ENCODE data around the gene RHBDL1. TPM values are rescaled to one million over a fixed set of nuclear protein-coding genes. Genes with fewer than 3 reads are reported as not detected.

The RHBDL1 gene
- total RNA-seq, 1 experiment from 2014 or later = 3.6 TPM

- Histone ChIP-seq H3K27ac (ENCODE audit: low read length) (peak overlapping the region; percentile 80), H3K4me3 (ENCODE audit: low read length) (peak overlapping the region; percentile 96), H3K79me2 (ENCODE audit: low read length) (peaks cover 53% of the 10 kb centered on the region), H3K9ac (ENCODE audit: low read length) (peak overlapping the region; percentile 97), H3K27me3 (ENCODE audit: low read length) (no peaks in the 10 kb centered on the region), H3K4me2 (ENCODE audit: low read depth, low read length, poor library complexity, severe bottlenecking) (peak overlapping the region; percentile 84), H3K4me1 (ENCODE audit: low read length) (peaks cover 70% of the 10 kb centered on the region), H3K9me2 (replicated peaks; ENCODE audit: insufficient read depth, low read length) (no peaks in the 10 kb centered on the region), H3K36me3 (ENCODE audit: insufficient read depth, low read length) (peaks cover 3% of the 10 kb centered on the region; the same call in 1 of the 2 replicates), H4K20me1 (ENCODE audit: insufficient read depth, low read depth, low read length) (peaks cover 22% of the 10 kb centered on the region; the same call in 1 of the 2 replicates), H2AFZ (ENCODE audit: low read length) (no peak overlapping the region), H3K9me3 (ENCODE audit: low read length) (no peaks in the 10 kb centered on the region)
- peak; percentile 86 for DNase-seq
Observed at GRCh38 chr16:648071-648780, 27.2 kb upstream of the RHBDL1 start.

GRCh38 chr16:648781-649589, 26.5 kb upstream of the RHBDL1 start, which contains the start of gene WDR90:
TSS of gene WDR90 (plus strand) at chr16:649365. CDS start at chr16:649417, 52 bp downstream.
- Histone ChIP-seq H3K4me3 (ENCODE audit: low read length) (peak within 1 kb of the TSS; percentile 96), H3K27ac (ENCODE audit: low read length) (peak within 1 kb of the TSS; percentile 80), H3K27me3 (ENCODE audit: low read length) (no peaks in the 10 kb centered on the region), H3K36me3 (ENCODE audit: insufficient read depth, low read length) (peaks cover 3% of the 10 kb centered on the region; the same call in 1 of the 2 replicates), H3K4me2 (ENCODE audit: low read depth, low read length, poor library complexity, severe bottlenecking) (peak within 1 kb of the TSS; percentile 84), H3K9me2 (replicated peaks; ENCODE audit: insufficient read depth, low read length) (no peaks in the 10 kb centered on the region), H2AFZ (ENCODE audit: low read length) (no peak within 1 kb of the TSS), H3K9me3 (ENCODE audit: low read length) (no peaks in the 10 kb centered on the region), H3K9ac (ENCODE audit: low read length) (peak within 1 kb of the TSS; percentile 97), H3K4me1 (ENCODE audit: low read length) (peaks cover 62% of the 10 kb centered on the region), H4K20me1 (ENCODE audit: insufficient read depth, low read depth, low read length) (peaks cover 22% of the 10 kb centered on the region; the same call in 1 of the 2 replicates), H3K79me2 (ENCODE audit: low read length) (peaks cover 46% of the 10 kb centered on the region)
- DNase-seq = peak; percentile 98

- no peak overlapping the region for H2AFZ ChIP-seq (ENCODE audit: low read length)
- peak; percentile 71 for DNase-seq
- H3K4me1 ChIP-seq (ENCODE audit: low read length) = peaks cover 56% of the 10 kb centered on the region
- no peaks in the 10 kb centered on the region for H3K9me3 ChIP-seq (ENCODE audit: low read length)
- peak overlapping the region; percentile 97 for H3K9ac ChIP-seq (ENCODE audit: low read length)
- peak overlapping the region; percentile 96 for H3K4me3 ChIP-seq (ENCODE audit: low read length)
- H3K27ac ChIP-seq (ENCODE audit: low read length) = peak overlapping the region; percentile 40; the same call in 1 of the 2 replicates
- H3K9me2 ChIP-seq (replicated peaks; ENCODE audit: insufficient read depth, low read length) = no peaks in the 10 kb centered on the region
- peaks cover 22% of the 10 kb centered on the region; the same call in 1 of the 2 replicates for H4K20me1 ChIP-seq (ENCODE audit: insufficient read depth, low read depth, low read length)
- H3K4me2 ChIP-seq (ENCODE audit: low read depth, low read length, poor library complexity, severe bottlenecking) = peak overlapping the region; percentile 84
- no peaks in the 10 kb centered on the region for H3K27me3 ChIP-seq (ENCODE audit: low read length)
- peaks cover 39% of the 10 kb centered on the region for H3K79me2 ChIP-seq (ENCODE audit: low read length)
- H3K36me3 ChIP-seq (ENCODE audit: insufficient read depth, low read length) = 0 out of 2 replicates have a peak, but pooled peaks cover 3% of the 10 kb centered on the region
Observed at GRCh38 chr16:649631-650030, 25.8 kb upstream of the RHBDL1 start.

DNA sequence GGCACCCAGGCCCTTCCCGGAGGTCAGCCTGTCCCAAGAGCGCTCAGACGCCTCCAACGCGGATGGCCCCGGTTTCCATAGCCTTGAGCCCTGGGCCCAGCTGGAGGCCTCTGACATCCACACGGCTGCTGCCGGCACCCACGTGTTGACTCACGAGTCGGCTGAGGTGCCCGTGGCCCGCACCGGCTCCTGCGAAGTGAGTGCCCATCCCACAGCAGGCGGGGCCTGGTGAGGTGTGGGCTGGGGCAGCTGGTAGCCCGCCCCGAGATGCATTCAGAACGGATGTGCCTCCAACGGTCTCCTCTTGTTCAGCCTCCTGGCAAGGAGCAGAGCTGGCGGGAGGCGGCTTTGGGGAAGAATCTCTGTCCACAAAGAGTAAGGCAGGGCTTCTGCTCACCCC, 23.6 kb upstream of the RHBDL1 start:
- H3K27me3 ChIP-seq (ENCODE audit: low read length) = no peaks in the 10 kb centered on the region
- no peak overlapping the region for H3K4me3 ChIP-seq (ENCODE audit: low read length)
- H3K4me1 ChIP-seq (ENCODE audit: low read length) = peaks cover 35% of the 10 kb centered on the region
- no peak overlapping the region for H3K9ac ChIP-seq (ENCODE audit: low read length)
- H3K4me2 ChIP-seq (ENCODE audit: low read depth, low read length, poor library complexity, severe bottlenecking) = no peak overlapping the region
- no peaks in the 10 kb centered on the region for H3K9me3 ChIP-seq (ENCODE audit: low read length)
- no peaks in the 10 kb centered on the region for H3K36me3 ChIP-seq (ENCODE audit: insufficient read depth, low read length)
- no peak overlapping the region for H2AFZ ChIP-seq (ENCODE audit: low read length)
- no peaks in the 10 kb centered on the region for H3K9me2 ChIP-seq (replicated peaks; ENCODE audit: insufficient read depth, low read length)
- H3K79me2 ChIP-seq (ENCODE audit: low read length) = peaks cover 23% of the 10 kb centered on the region
- no peak for DNase-seq
- no peak overlapping the region for H3K27ac ChIP-seq (ENCODE audit: low read length)
- peaks cover 9% of the 10 kb centered on the region; the same call in 1 of the 2 replicates for H4K20me1 ChIP-seq (ENCODE audit: insufficient read depth, low read depth, low read length)

GRCh38 chr16:652454-653305, 22.8 kb upstream of the RHBDL1 start:
- Histone ChIP-seq H3K79me2 (ENCODE audit: low read length) (peaks cover 16% of the 10 kb centered on the region), H3K4me3 (ENCODE audit: low read length) (no peak overlapping the region), H3K4me2 (ENCODE audit: low read depth, low read length, poor library complexity, severe bottlenecking) (no peak overlapping the region), H3K36me3 (ENCODE audit: insufficient read depth, low read length) (no peaks in the 10 kb centered on the region), H3K27me3 (ENCODE audit: low read length) (no peaks in the 10 kb centered on the region), H3K27ac (ENCODE audit: low read length) (no peak overlapping the region), H2AFZ (ENCODE audit: low read length) (no peak overlapping the region), H3K4me1 (ENCODE audit: low read length) (peaks cover 27% of the 10 kb centered on the region), H4K20me1 (ENCODE audit: insufficient read depth, low read depth, low read length) (peaks cover under 1% of the 10 kb centered on the region; the same call in 1 of the 2 replicates), H3K9me2 (replicated peaks; ENCODE audit: insufficient read depth, low read length) (no peaks in the 10 kb centered on the region), H3K9ac (ENCODE audit: low read length) (no peak overlapping the region), H3K9me3 (ENCODE audit: low read length) (no peaks in the 10 kb centered on the region)
- no peak for DNase-seq

GRCh38 chr16:654034-654433, 21.4 kb upstream of the RHBDL1 start:
- no peak overlapping the region for H3K9ac ChIP-seq (ENCODE audit: low read length)
- H3K4me1 ChIP-seq (ENCODE audit: low read length) = peaks cover 13% of the 10 kb centered on the region
- H3K36me3 ChIP-seq (ENCODE audit: insufficient read depth, low read length) = no peaks in the 10 kb centered on the region
- no peaks in the 10 kb centered on the region for H3K27me3 ChIP-seq (ENCODE audit: low read length)
- H3K79me2 ChIP-seq (ENCODE audit: low read length) = peaks cover 16% of the 10 kb centered on the region
- H3K4me3 ChIP-seq (ENCODE audit: low read length) = no peak overlapping the region
- no peaks in the 10 kb centered on the region for H4K20me1 ChIP-seq (ENCODE audit: insufficient read depth, low read depth, low read length)
- no peaks in the 10 kb centered on the region for H3K9me2 ChIP-seq (replicated peaks; ENCODE audit: insufficient read depth, low read length)
- H2AFZ ChIP-seq (ENCODE audit: low read length) = no peak overlapping the region
- H3K4me2 ChIP-seq (ENCODE audit: low read depth, low read length, poor library complexity, severe bottlenecking) = no peak overlapping the region
- H3K27ac ChIP-seq (ENCODE audit: low read length) = no peak overlapping the region
- H3K9me3 ChIP-seq (ENCODE audit: low read length) = no peaks in the 10 kb centered on the region
- DNase-seq = no peak

GRCh38 chr16:657487-657886, 18.0 kb upstream of the RHBDL1 start:
- no peak overlapping the region for H3K27ac ChIP-seq (ENCODE audit: low read length)
- H3K27me3 ChIP-seq (ENCODE audit: low read length) = no peaks in the 10 kb centered on the region
- no peaks in the 10 kb centered on the region for H3K36me3 ChIP-seq (ENCODE audit: insufficient read depth, low read length)
- no peaks in the 10 kb centered on the region for H3K9me3 ChIP-seq (ENCODE audit: low read length)
- no peaks in the 10 kb centered on the region for H3K9me2 ChIP-seq (replicated peaks; ENCODE audit: insufficient read depth, low read length)
- no peak overlapping the region for H2AFZ ChIP-seq (ENCODE audit: low read length)
- no peak overlapping the region for H3K4me3 ChIP-seq (ENCODE audit: low read length)
- H3K79me2 ChIP-seq (ENCODE audit: low read length) = 0 out of 2 replicates have a peak, but pooled peaks cover 3% of the 10 kb centered on the region
- peaks cover 13% of the 10 kb centered on the region for H3K4me1 ChIP-seq (ENCODE audit: low read length)
- H4K20me1 ChIP-seq (ENCODE audit: insufficient read depth, low read depth, low read length) = no peaks in the 10 kb centered on the region
- H3K9ac ChIP-seq (ENCODE audit: low read length) = no peak overlapping the region
- DNase-seq = no peak
- no peak overlapping the region for H3K4me2 ChIP-seq (ENCODE audit: low read depth, low read length, poor library complexity, severe bottlenecking)
